Measurements from ENCODE around the gene FAF1.
A peak's percentile ranks its signal among the peaks of the same experiment; 100 is the strongest.

Gene FAF1

GRCh38 chr1:50977575-50978143 lies 17.6 kb upstream of the FAF1 start:
- peak; percentile 63 for DNase-seq

- DNase-seq: peak; percentile 78
Observed at GRCh38 chr1:50976890-50977574, 17.0 kb upstream of the FAF1 start.

- DNase-seq: peak; percentile 68
Observed at GRCh38 chr1:50976111-50976889, 16.2 kb upstream of the FAF1 start.

GRCh38 chr1:50975436-50975835 lies 15.4 kb upstream of the FAF1 start:
- peak; percentile 47 for DNase-seq

GRCh38 chr1:50974618-50974935 lies 14.5 kb upstream of the FAF1 start:
- DNase-seq: no peak

GRCh38 chr1:50973875-50974617 lies 14.0 kb upstream of the FAF1 start:
- peak; percentile 46 for DNase-seq

GRCh38 chr1:50973255-50973654 lies 13.2 kb upstream of the FAF1 start:
- no peak for DNase-seq

- DNase-seq: no peak
Observed at GRCh38 chr1:50972766-50973165, 12.7 kb upstream of the FAF1 start.

- no peak for DNase-seq
Observed at GRCh38 chr1:50971748-50972305, 11.8 kb upstream of the FAF1 start.

- DNase-seq: no peak
Observed at GRCh38 chr1:50970931-50971582, 11.0 kb upstream of the FAF1 start.

GRCh38 chr1:50970509-50970887 lies 10.4 kb upstream of the FAF1 start:
- DNase-seq: peak; percentile 55

- peak; percentile 97 for DNase-seq
Observed at GRCh38 chr1:50969611-50970508, 9.8 kb upstream of the FAF1 start, which contains the start of gene CDKN2C. TSS of gene CDKN2C (plus strand) at chr1:50970245. CDS start at chr1:50970369, 124 bp downstream.

- peak; percentile 66 for DNase-seq
Observed at GRCh38 chr1:50968821-50969610, 8.9 kb upstream of the FAF1 start.

- DNase-seq: peak; percentile 94
Observed at GRCh38 chr1:50968158-50968820, 8.2 kb upstream of the FAF1 start.

- DNase-seq: peak; percentile 38
Observed at GRCh38 chr1:50967416-50968157, 7.5 kb upstream of the FAF1 start.

- no peak for DNase-seq
Observed at GRCh38 chr1:50966991-50967390, 6.9 kb upstream of the FAF1 start.

- no peak for DNase-seq
Observed at GRCh38 chr1:50964863-50965262, 4.8 kb upstream of the FAF1 start.

GRCh38 chr1:50959303-50959912 lies 659 bp downstream of the FAF1 start:
- no peak for DNase-seq

- DNase-seq: no peak
Observed at GRCh38 chr1:50955116-50955515, 5.0 kb downstream of the FAF1 start.
